WTC11 (cell line): ENCODE measurements around the gene NAT9. TPM values are rescaled to one million over a fixed set of nuclear protein-coding genes. Genes with fewer than 3 reads are reported as not detected.

Source experiments
- ATAC-seq: fragments of 200-7000 bp; cut with Tn5 transposase; 2 replicates; pipeline ENCODE4 v1.10.0; 2021; ENCODE audit warnings: mild to moderate bottlenecking, moderate library complexity
- CTCF ChIA-PET: fragments of 300-600 bp; sonication (Branson Sonifier 250); formaldehyde crosslinking; loops from one replicate; lab custom pipeline; 2021; ENCODE audit warnings: antibody characterized with exemption; lab: Charles Lee
- POLR2A ChIA-PET: fragments of 350-600 bp; sonication (Branson Sonifier 250); formaldehyde crosslinking; loops from one replicate; lab custom pipeline; 2021; ENCODE audit warnings: antibody characterized with exemption; lab: Charles Lee
- DNase-seq: peaks from one replicate; pipeline ENCODE4 v3.0.0; 2021; ENCODE audit warnings: low spot score
- H3K27ac Mint-ChIP-seq: 2 replicates; pipeline ENCODE4 v1.8.0; 2021; ENCODE audit warnings: mixed read lengths
- H3K27me3 Mint-ChIP-seq: 2 replicates; pipeline ENCODE4 v1.8.0; 2021; ENCODE audit warnings: low read depth, mild to moderate bottlenecking, moderate library complexity, mixed read lengths
- H3K36me3 Mint-ChIP-seq: 2 replicates; pipeline ENCODE4 v1.8.0; 2021; ENCODE audit warnings: mixed read lengths
- H3K4me1 Mint-ChIP-seq: 2 replicates; pipeline ENCODE4 v1.8.0; 2022; ENCODE audit warnings: mixed read lengths
- H3K4me3 Mint-ChIP-seq: 2 replicates; pipeline ENCODE4 v1.8.0; 2021; ENCODE audit warnings: mild to moderate bottlenecking, moderate library complexity, mixed read lengths
- H3K9me3 Mint-ChIP-seq: 2 replicates; pipeline ENCODE4 v1.8.0; 2021; ENCODE audit warnings: mixed read lengths
- CREB1 ChIP-seq: sonication (generic); formaldehyde crosslinking; IDR thresholded peaks from 2 replicates; pipeline ENCODE4 v1.8.0; 2023; ENCODE audit warnings: mild to moderate bottlenecking, missing genetic modification reagents
- CREM ChIP-seq: sonication (generic); formaldehyde crosslinking; IDR thresholded peaks from 2 replicates; pipeline ENCODE4 v1.8.1; 2022; ENCODE audit warnings: mild to moderate bottlenecking, missing genetic modification reagents, moderate library complexity
- ETV6 ChIP-seq: sonication (generic); formaldehyde crosslinking; IDR thresholded peaks from 2 replicates; pipeline ENCODE4 v1.8.1; 2022; ENCODE audit warnings: mild to moderate bottlenecking, missing genetic modification reagents
- FOXJ3 ChIP-seq: sonication (generic); formaldehyde crosslinking; IDR thresholded peaks from 2 replicates; pipeline ENCODE4 v1.9.0; 2021; ENCODE audit warnings: missing genetic modification reagents, mild to moderate bottlenecking, borderline replicate concordance
- FOXK1 ChIP-seq: sonication (generic); formaldehyde crosslinking; IDR thresholded peaks from 2 replicates; pipeline ENCODE4 v1.8.0; 2022; ENCODE audit warnings: mild to moderate bottlenecking, moderate library complexity, missing genetic modification reagents
- FOXP1 ChIP-seq: sonication (generic); formaldehyde crosslinking; IDR thresholded peaks from 2 replicates; pipeline ENCODE4 v1.8.0; 2022; ENCODE audit warnings: missing genetic modification reagents, mild to moderate bottlenecking, moderate library complexity, borderline replicate concordance
- GABPB1 ChIP-seq: sonication (generic); formaldehyde crosslinking; IDR thresholded peaks from 2 replicates; pipeline ENCODE4 v1.8.1; 2023; ENCODE audit warnings: mild to moderate bottlenecking, missing genetic modification reagents
- GTF2I ChIP-seq: fragments of 250-450 bp; sonication (Bioruptor Pico); conservative IDR thresholded peaks from 2 replicates; pipeline ENCODE4 v1.4.0; 2021; ENCODE audit warnings: mild to moderate bottlenecking
- JUN ChIP-seq: sonication (generic); formaldehyde crosslinking; IDR thresholded peaks from 2 replicates; pipeline ENCODE4 v1.8.0; 2023; ENCODE audit warnings: mild to moderate bottlenecking, missing genetic modification reagents
- MYBL2 ChIP-seq: sonication (generic); formaldehyde crosslinking; IDR thresholded peaks from 2 replicates; pipeline ENCODE4 v1.8.1; 2023; ENCODE audit warnings: mild to moderate bottlenecking, moderate library complexity, missing genetic modification reagents
- SMAD3 ChIP-seq: sonication (generic); formaldehyde crosslinking; IDR thresholded peaks from 2 replicates; pipeline ENCODE4 v1.8.0; 2022; ENCODE audit warnings: missing genetic modification reagents, mild to moderate bottlenecking, borderline replicate concordance
- SP1 ChIP-seq: sonication (generic); formaldehyde crosslinking; conservative IDR thresholded peaks from 2 replicates; pipeline ENCODE4 v1.8.1; 2022; ENCODE audit warnings: missing genetic modification reagents
- ZNF138 ChIP-seq: sonication (generic); formaldehyde crosslinking; conservative IDR thresholded peaks from 2 replicates; pipeline ENCODE4 v1.8.1; 2022; ENCODE audit warnings: mild to moderate bottlenecking, moderate library complexity, missing genetic modification reagents
- ZNF263 ChIP-seq: sonication (generic); formaldehyde crosslinking; IDR thresholded peaks from 2 replicates; pipeline ENCODE4 v1.8.1; 2022; ENCODE audit warnings: low read depth, mild to moderate bottlenecking, moderate library complexity, missing genetic modification reagents
- ZNF416 ChIP-seq: fragments of 250-450 bp; sonication (Bioruptor Pico); IDR thresholded peaks from 2 replicates; pipeline ENCODE4 v1.9.0; 2021; ENCODE audit warnings: mild to moderate bottlenecking, inconsistent platforms
- ZNF423 ChIP-seq: fragments of 250-450 bp; sonication (Bioruptor Pico); IDR thresholded peaks from 2 replicates; pipeline ENCODE4 v2.1.2; 2022; ENCODE audit warnings: mild to moderate bottlenecking, moderate library complexity
- total RNA-seq: library from RNA; stranded (reverse); gene quantifications from 3 replicates; pipeline ENCODE4 v1.2.3, GENCODE V29; 2021
- TF ChIP-seq, protein P1 (sequence below): sonication (generic); formaldehyde crosslinking; conservative IDR thresholded peaks from 2 replicates; pipeline ENCODE4 v1.8.1; 2022; ENCODE audit warnings: mild to moderate bottlenecking, missing genetic modification reagents
- TF ChIP-seq, protein P2 (sequence below): sonication (generic); formaldehyde crosslinking; IDR thresholded peaks from 2 replicates; pipeline ENCODE4 v1.8.0; 2023; ENCODE audit warnings: missing genetic modification reagents
- TF ChIP-seq, protein P3 (sequence below): sonication (generic); formaldehyde crosslinking; IDR thresholded peaks from 2 replicates; pipeline ENCODE4 v1.8.1; 2023; ENCODE audit warnings: mild to moderate bottlenecking, moderate library complexity, missing genetic modification reagents
- TF ChIP-seq, protein P4 (sequence below): sonication (generic); formaldehyde crosslinking; IDR thresholded peaks from 2 replicates; pipeline ENCODE4 v1.8.1; 2022; ENCODE audit warnings: mild to moderate bottlenecking, missing genetic modification reagents, moderate library complexity, borderline replicate concordance
- TF ChIP-seq, protein P5 (sequence below): fragments of 250-450 bp; sonication (Bioruptor Pico); IDR thresholded peaks from 2 replicates; pipeline ENCODE4 v2.1.2; 2022; ENCODE audit warnings: mild to moderate bottlenecking, moderate library complexity
- TF ChIP-seq, protein P6 (sequence below): fragments of 250-450 bp; sonication (Bioruptor Pico); IDR thresholded peaks from 2 replicates; pipeline ENCODE4 v1.9.0; 2021; ENCODE audit warnings: mild to moderate bottlenecking, borderline replicate concordance

NAT9 gene
- total RNA-seq, 1 experiment from 2014 or later: 67.1 TPM

DNA sequence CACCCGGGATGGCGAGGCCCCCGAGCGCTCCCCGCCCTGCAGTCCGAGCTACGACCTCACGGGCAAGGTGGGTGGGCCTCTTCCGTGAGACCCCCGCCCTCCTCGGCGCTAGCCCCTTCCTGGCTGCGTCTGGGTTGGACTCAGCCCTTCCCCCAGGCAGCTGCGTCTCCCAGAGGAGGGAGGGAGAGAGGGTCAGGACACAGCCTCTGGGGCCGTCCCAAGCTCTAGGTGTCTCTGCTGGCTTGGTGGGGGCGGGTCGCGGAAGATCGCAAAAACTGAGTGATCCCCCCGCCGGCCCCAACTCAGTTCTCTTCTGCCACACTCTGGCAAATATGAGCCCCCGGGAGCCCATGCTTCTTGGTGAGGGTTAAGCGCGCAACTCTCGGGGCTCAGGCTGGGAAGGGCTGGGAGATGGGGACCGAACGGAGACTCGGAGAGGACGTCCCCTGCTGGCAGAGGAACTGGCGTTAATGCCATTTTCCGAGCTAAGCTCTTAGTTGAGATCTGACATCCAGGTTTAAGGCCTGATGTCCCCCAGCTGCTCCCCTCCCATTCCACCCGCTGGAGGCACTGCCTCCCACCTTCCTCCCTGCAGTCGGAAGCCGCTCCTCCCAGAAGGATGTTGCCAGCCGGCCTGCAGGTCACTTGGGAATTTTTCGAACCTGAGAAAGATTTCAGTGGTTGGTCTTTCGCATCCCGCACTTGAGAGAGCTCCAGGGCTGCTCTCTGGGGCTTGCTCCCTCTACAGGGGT lies 38.7 kb downstream of the NAT9 start:
- Mint-ChIP-seq H3K4me3 (peak overlapping the region; percentile 81), H3K27ac (no peak overlapping the region), H3K4me1 (peaks cover 34% of the 10 kb centered on the region), H3K27me3 (peaks cover 18% of the 10 kb centered on the region), H3K9me3 (no peaks in the 10 kb centered on the region), H3K36me3 (no peaks in the 10 kb centered on the region)
- DNase-seq (peak; percentile 77), ATAC-seq (peak; percentile 59)
- POLR2A ChIA-PET: interaction anchor here (0.5 to 3.2 kb wide), 6 partner anchors 8 to 236 kb away, joined by 3 to 13 read pairs (median 6); partner anchors contain the start of gene NAT9
- TF ChIP-seq, protein P1, sequence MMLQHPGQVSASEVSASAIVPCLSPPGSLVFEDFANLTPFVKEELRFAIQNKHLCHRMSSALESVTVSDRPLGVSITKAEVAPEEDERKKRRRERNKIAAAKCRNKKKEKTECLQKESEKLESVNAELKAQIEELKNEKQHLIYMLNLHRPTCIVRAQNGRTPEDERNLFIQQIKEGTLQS (CRISPR knock-in tag): no peak
- TF ChIP-seq SMAD3 (CRISPR knock-in tag) (no peak), FOXP1 (0 out of 2 replicates have a peak, but pooled peaks have one; percentile 4), ZNF263 (CRISPR knock-in tag) (peak; percentile 90), ETV6 (CRISPR knock-in tag) (peak; percentile 65; the same call in 1 of the 2 replicates), JUN (CRISPR knock-in tag) (no peak), CREM (CRISPR knock-in tag) (0 out of 2 replicates have a peak, but pooled peaks have one; percentile 49), SP1 (CRISPR knock-in tag) (peak; percentile 47; the same call in 1 of the 2 replicates), MYBL2 (CRISPR knock-in tag) (0 out of 2 replicates have a peak, but pooled peaks have one; percentile 44)
- TF ChIP-seq, protein P2, sequence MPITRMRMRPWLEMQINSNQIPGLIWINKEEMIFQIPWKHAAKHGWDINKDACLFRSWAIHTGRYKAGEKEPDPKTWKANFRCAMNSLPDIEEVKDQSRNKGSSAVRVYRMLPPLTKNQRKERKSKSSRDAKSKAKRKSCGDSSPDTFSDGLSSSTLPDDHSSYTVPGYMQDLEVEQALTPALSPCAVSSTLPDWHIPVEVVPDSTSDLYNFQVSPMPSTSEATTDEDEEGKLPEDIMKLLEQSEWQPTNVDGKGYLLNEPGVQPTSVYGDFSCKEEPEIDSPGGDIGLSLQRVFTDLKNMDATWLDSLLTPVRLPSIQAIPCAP (CRISPR knock-in tag): no peak
- TF ChIP-seq, protein P3, sequence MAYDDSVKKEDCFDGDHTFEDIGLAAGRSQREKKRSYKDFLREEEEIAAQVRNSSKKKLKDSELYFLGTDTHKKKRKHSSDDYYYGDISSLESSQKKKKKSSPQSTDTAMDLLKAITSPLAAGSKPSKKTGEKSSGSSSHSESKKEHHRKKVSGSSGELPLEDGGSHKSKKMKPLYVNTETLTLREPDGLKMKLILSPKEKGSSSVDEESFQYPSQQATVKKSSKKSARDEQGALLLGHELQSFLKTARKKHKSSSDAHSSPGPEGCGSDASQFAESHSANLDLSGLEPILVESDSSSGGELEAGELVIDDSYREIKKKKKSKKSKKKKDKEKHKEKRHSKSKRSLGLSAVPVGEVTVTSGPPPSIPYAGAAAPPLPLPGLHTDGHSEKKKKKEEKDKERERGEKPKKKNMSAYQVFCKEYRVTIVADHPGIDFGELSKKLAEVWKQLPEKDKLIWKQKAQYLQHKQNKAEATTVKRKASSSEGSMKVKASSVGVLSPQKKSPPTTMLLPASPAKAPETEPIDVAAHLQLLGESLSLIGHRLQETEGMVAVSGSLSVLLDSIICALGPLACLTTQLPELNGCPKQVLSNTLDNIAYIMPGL (CRISPR knock-in tag): peak; percentile 70
- CTCF ChIA-PET: interaction anchor here (0.6 to 5.2 kb wide), 55 partner anchors 8 to 380 kb away, joined by 3 to 296 read pairs (median 5); partner anchors contain the start of genes CD300A, CD300H, FDXR and GRIN2C

DNA sequence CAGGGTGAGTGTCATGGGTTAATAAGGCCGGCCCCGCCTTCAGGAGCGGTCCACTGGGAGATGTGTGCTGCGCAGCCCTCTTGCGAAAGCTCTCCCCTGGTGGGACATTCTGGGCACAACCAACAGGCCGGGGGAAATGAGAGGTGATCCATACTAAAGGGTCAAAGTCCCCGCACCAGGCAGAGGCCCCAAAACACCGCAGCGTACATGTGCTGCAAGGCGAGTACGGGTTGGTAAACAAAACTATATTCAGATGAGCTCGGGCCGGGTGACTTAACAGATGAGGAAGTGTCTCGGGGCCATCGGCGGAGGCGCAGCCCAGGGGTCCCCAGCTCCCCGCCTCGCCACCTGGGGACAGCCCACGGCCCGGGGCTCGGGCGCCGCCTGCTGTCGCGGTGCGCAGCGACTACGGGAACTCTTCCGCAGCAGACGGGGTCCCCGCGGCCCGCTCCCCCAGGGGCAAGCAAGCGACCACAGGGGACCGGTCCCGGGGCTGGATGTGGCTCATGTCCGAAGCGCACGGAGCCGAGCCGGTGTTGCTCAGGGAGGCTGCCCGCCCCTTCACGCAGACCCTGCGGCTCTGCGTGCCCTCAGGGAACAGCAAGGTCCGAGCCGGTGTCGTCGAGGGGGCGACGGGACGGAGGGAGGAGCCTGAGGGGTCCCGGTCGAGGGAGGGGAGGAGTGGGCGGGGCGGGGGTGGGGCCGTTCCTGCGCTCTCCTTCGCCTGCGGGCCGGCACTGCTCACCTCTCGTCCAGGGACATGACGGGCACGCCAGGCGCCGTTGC lies 39.4 kb downstream of the NAT9 start, which contains the start of gene RAB37:
TSS of gene RAB37 (plus strand) at position 744 of the 786 bp plus-strand sequence. CDS start at position 761, 17 bp downstream.
- Mint-ChIP-seq H3K9me3 (no peaks in the 10 kb centered on the region), H3K4me1 (peaks cover 27% of the 10 kb centered on the region), H3K36me3 (no peaks in the 10 kb centered on the region), H3K27ac (peak within 1 kb of the TSS; percentile 22; the same call in 1 of the 2 replicates), H3K4me3 (peak within 1 kb of the TSS; percentile 81), H3K27me3 (peaks cover 18% of the 10 kb centered on the region)
- ATAC-seq (peak; percentile 58), DNase-seq (peak; percentile 70)
- CTCF ChIA-PET: interaction anchor here (0.5 to 5.2 kb wide), 67 partner anchors 7 to 379 kb away, joined by 3 to 296 read pairs (median 5); partner anchors contain the start of genes CD300A, CD300H, FDXR and GRIN2C
- POLR2A ChIA-PET: interaction anchor here (0.6 to 3.2 kb wide), 10 partner anchors 8 to 282 kb away, joined by 3 to 13 read pairs (median 4); partner anchors contain the start of gene NAT9
- TF ChIP-seq FOXK1 (CRISPR knock-in tag) (0 out of 2 replicates have a peak, but pooled peaks have one; percentile 20), ZNF416 (no peak), ZNF138 (CRISPR knock-in tag) (no peak), GABPB1 (CRISPR knock-in tag) (peak; percentile 78), SP1 (CRISPR knock-in tag) (peak; percentile 44; the same call in 1 of the 2 replicates), CREM (CRISPR knock-in tag) (no peak), CREB1 (CRISPR knock-in tag) (no peak), FOXJ3 (no peak), ZNF423 (CRISPR knock-in tag) (peak; percentile 84), GTF2I (CRISPR knock-in tag) (no peak)
- TF ChIP-seq, protein P4, sequence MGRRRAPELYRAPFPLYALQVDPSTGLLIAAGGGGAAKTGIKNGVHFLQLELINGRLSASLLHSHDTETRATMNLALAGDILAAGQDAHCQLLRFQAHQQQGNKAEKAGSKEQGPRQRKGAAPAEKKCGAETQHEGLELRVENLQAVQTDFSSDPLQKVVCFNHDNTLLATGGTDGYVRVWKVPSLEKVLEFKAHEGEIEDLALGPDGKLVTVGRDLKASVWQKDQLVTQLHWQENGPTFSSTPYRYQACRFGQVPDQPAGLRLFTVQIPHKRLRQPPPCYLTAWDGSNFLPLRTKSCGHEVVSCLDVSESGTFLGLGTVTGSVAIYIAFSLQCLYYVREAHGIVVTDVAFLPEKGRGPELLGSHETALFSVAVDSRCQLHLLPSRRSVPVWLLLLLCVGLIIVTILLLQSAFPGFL (CRISPR knock-in tag): no peak
- TF ChIP-seq, protein P5, sequence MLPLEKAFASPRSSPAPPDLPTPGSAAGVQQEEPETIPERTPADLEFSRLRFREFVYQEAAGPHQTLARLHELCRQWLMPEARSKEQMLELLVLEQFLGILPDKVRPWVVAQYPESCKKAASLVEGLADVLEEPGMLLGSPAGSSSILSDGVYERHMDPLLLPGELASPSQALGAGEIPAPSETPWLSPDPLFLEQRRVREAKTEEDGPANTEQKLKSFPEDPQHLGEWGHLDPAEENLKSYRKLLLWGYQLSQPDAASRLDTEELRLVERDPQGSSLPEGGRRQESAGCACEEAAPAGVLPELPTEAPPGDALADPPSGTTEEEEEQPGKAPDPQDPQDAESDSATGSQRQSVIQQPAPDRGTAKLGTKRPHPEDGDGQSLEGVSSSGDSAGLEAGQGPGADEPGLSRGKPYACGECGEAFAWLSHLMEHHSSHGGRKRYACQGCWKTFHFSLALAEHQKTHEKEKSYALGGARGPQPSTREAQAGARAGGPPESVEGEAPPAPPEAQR (CRISPR knock-in tag): no peak
- TF ChIP-seq, protein P6, sequence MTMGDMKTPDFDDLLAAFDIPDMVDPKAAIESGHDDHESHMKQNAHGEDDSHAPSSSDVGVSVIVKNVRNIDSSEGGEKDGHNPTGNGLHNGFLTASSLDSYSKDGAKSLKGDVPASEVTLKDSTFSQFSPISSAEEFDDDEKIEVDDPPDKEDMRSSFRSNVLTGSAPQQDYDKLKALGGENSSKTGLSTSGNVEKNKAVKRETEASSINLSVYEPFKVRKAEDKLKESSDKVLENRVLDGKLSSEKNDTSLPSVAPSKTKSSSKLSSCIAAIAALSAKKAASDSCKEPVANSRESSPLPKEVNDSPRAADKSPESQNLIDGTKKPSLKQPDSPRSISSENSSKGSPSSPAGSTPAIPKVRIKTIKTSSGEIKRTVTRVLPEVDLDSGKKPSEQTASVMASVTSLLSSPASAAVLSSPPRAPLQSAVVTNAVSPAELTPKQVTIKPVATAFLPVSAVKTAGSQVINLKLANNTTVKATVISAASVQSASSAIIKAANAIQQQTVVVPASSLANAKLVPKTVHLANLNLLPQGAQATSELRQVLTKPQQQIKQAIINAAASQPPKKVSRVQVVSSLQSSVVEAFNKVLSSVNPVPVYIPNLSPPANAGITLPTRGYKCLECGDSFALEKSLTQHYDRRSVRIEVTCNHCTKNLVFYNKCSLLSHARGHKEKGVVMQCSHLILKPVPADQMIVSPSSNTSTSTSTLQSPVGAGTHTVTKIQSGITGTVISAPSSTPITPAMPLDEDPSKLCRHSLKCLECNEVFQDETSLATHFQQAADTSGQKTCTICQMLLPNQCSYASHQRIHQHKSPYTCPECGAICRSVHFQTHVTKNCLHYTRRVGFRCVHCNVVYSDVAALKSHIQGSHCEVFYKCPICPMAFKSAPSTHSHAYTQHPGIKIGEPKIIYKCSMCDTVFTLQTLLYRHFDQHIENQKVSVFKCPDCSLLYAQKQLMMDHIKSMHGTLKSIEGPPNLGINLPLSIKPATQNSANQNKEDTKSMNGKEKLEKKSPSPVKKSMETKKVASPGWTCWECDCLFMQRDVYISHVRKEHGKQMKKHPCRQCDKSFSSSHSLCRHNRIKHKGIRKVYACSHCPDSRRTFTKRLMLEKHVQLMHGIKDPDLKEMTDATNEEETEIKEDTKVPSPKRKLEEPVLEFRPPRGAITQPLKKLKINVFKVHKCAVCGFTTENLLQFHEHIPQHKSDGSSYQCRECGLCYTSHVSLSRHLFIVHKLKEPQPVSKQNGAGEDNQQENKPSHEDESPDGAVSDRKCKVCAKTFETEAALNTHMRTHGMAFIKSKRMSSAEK: no peak
